Large intestine (tissue), 3 donors: ENCODE measurements around the gene SH3RF1. TPM values are rescaled to one million over a fixed set of nuclear protein-coding genes. Genes with fewer than 3 reads are reported as not detected.
"Not testable (repeated sequence)": the region's sequence is repeated elsewhere in the genome, so short reads cannot be mapped to it uniquely, and the experiment has no call there.

Experiments used
- DNase-seq, 2 donors: peaks; one replicate each; pipeline versions ENCODE4 v3.0.0 to v3.0.0-alpha.2; 2013
- H3K27ac ChIP-seq: one replicate; pipeline ENCODE4 v1.5.1; 2013; ENCODE audit warnings: low read length
- H3K27me3 ChIP-seq: 2 replicates; pipeline ENCODE4 v1.6.1; 2013; ENCODE audit warnings: low read length; ENCODE audit not compliant: control insufficient read depth, insufficient read depth
- H3K36me3 ChIP-seq: 2 replicates; pipeline ENCODE4 v1.6.1; 2013; ENCODE audit warnings: low read length; ENCODE audit not compliant: control insufficient read depth, insufficient read depth
- H3K4me1 ChIP-seq: one replicate; pipeline ENCODE4 v1.6.1; 2013; ENCODE audit warnings: low read length; ENCODE audit not compliant: control insufficient read depth, insufficient read depth
- H3K4me3 ChIP-seq: one replicate; pipeline ENCODE4 v1.5.1; 2013; ENCODE audit warnings: low read length
- H3K9me3 ChIP-seq: one replicate; pipeline ENCODE4 v1.6.1; 2013; ENCODE audit warnings: mild to moderate bottlenecking, low read depth, low read length, moderate library complexity; ENCODE audit not compliant: control insufficient read depth
- WGBS: methylation state at CpG from one replicate; pipeline ENCODE4 v1.1.5; 2013; ENCODE audit warnings: low lambda C conversion rate; ENCODE audit not compliant: insufficient coverage; 5-methylcytosine and 5-hydroxymethylcytosine counted together
- polyA plus RNA-seq: library from polyadenylated mRNA; unstranded; fragments of 120-200 nt; gene quantifications from one replicate; pipeline ENCODE4 v1.2.1, GENCODE V29; 2013

The SH3RF1 gene
- polyA plus RNA-seq, 1 donor = 30.1 TPM

DNA sequence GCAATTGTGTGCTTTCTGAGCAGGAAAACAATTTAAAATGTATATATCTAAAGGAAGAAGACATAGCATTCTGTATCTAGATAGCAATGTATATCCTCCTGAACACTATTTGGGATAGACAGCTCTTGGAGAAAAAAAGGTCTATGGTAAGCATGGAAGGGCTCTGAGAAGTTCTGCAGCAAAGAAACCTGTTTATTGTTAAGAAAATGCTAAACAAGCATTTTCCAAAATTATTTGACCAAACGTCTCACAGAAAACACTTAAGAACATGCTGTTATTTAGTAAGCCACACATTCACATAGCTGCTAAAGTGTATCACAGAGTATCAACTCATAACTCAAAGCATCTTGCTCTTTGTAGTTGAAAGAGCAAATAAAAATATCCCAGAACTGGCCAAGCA lies 67.9 kb downstream of the SH3RF1 start:
- Histone ChIP-seq H3K4me1 (peaks cover 3% of the 10 kb centered on the region), H3K4me3 (no peak overlapping the region), H3K36me3 (peaks cover 2% of the 10 kb centered on the region), H3K27me3 (no peaks in the 10 kb centered on the region), H3K27ac (no peak overlapping the region), H3K9me3 (no peaks in the 10 kb centered on the region)
- no peak for DNase-seq
- no CpG with 5 or more reads among the region's 1 CpG for WGBS

DNA sequence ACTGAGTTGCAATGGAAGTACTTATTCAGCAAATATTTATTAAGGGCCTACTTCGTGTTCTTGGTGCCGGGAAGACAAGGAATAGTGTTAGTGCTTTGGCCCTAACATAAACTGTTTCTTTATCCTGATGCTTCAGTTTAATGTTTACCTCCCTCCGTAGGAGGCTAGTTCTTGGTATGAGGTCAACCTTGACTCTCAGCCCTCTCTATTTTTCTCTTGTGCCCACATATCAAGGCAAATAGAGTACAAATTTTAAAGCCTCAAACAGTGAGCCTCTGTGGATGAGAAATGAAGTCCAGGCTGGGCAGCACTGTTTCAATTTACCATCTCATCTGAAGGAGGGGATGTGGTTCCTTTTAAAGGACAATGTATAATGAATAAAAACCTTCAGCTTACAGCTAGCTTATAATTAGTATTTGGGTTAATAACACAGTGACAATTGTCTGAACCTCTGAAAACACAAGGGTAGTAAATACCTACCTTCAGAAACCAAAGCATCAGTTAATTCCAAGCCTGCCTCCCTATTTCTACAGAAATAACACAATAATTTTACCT lies 68.5 kb downstream of the SH3RF1 start:
- Histone ChIP-seq H3K27ac (no peak overlapping the region), H3K9me3 (no peaks in the 10 kb centered on the region), H3K36me3 (no peaks in the 10 kb centered on the region), H3K4me1 (no peaks in the 10 kb centered on the region), H3K27me3 (no peaks in the 10 kb centered on the region), H3K4me3 (no peak overlapping the region)
- no peak for DNase-seq
- 57% methylated on average over 1 of the region's 3 CpGs for WGBS

GRCh38 chr4:169201222-169202144 lies 69.3 kb downstream of the SH3RF1 start:
- Histone ChIP-seq H3K4me3 (no peak overlapping the region), H3K4me1 (no peaks in the 10 kb centered on the region), H3K27ac (no peak overlapping the region), H3K27me3 (no peaks in the 10 kb centered on the region), H3K36me3 (no peaks in the 10 kb centered on the region), H3K9me3 (no peaks in the 10 kb centered on the region)
- WGBS = 58% methylated on average over 3 of the region's 5 CpGs
- DNase-seq = peak in 1 of 2 donors; percentile 33

DNA sequence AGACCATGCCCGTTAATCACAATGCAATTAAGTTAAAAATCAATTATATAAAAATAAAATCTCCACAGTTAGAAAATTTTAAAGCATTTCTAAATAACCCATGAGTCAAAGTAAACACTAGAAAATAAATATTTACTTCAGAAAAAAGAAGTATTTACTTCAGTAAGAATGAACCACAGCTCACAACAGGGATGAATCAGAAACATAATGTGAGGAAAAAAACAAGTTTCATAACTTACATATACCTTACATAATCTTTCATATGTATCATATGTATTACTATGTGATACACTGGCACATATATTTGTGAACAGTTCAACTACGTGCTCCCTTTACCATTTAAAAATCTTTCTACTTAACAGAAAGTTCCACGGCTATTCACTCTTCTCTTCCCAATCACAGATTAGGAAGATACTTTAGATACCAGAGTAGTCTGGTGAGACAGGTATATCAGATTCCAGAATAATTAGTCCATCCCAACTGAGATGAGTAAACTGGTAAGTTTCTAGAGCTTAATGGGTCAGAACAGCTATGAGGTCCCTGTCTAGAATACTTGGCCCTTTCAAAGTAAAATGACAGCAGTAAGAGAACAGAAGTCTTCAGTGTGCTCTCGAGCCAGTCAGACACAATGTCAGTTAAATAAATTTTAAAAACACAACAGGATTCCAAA lies 70.3 kb downstream of the SH3RF1 start:
- DNase-seq = no peak
- Histone ChIP-seq H3K27ac (no peak overlapping the region), H3K9me3 (peaks cover 2% of the 10 kb centered on the region), H3K4me1 (no peaks in the 10 kb centered on the region), H3K36me3 (no peaks in the 10 kb centered on the region), H3K4me3 (no peak overlapping the region), H3K27me3 (no peaks in the 10 kb centered on the region)
- 86% methylated on average over 2 of the region's 4 CpGs for WGBS

- Histone ChIP-seq H3K9me3 (peaks cover 12% of the 10 kb centered on the region), H3K27ac (no peak overlapping the region), H3K4me1 (no peaks in the 10 kb centered on the region), H3K27me3 (no peaks in the 10 kb centered on the region), H3K36me3 (no peaks in the 10 kb centered on the region), H3K4me3 (no peak overlapping the region)
- no peak for DNase-seq
- WGBS = no CpG with 5 or more reads among the region's 3 CpGs
Observed at GRCh38 chr4:169199184-169199583, 71.6 kb downstream of the SH3RF1 start.

- Histone ChIP-seq H3K27me3 (no peaks in the 10 kb centered on the region), H3K4me1 (no peaks in the 10 kb centered on the region), H3K36me3 (no peaks in the 10 kb centered on the region), H3K9me3 (peaks cover 12% of the 10 kb centered on the region), H3K27ac (no peak overlapping the region), H3K4me3 (no peak overlapping the region)
- no peak for DNase-seq
Observed at GRCh38 chr4:169198167-169198566, 72.6 kb downstream of the SH3RF1 start.

DNA sequence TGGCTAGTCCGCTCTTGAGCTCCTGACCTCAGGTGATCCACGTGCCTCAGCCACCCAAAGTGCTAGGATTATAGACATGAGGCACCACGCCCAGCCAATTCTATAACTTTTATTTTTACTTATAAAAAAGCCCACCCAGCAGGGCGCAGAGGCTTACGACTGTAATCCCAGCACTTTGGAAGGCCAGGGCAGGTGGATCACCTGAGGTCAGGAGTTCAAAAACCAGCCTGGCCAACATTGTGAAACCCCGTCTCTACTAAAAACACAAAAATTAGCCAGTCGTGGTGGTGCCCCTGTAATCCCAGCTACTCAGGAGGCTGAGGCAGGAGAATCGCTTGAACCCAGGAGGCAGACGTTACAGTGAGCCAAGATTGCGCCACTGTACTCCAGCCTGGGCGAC lies 73.5 kb downstream of the SH3RF1 start:
- peaks cover 12% of the 10 kb centered on the region for H3K9me3 ChIP-seq
- not testable (repeated sequence) for DNase-seq, H3K27me3 ChIP-seq, H3K36me3 ChIP-seq, H3K4me1 ChIP-seq, H3K4me3 ChIP-seq, H3K27ac ChIP-seq
- no CpG with 5 or more reads among the region's 11 CpGs for WGBS

- DNase-seq = no peak
- no peaks in the 10 kb centered on the region for H3K27me3 ChIP-seq
- H3K36me3 ChIP-seq = no peaks in the 10 kb centered on the region
- no peak overlapping the region for H3K27ac ChIP-seq
- no peaks in the 10 kb centered on the region for H3K4me1 ChIP-seq
- no peak overlapping the region for H3K4me3 ChIP-seq
- peaks cover 12% of the 10 kb centered on the region for H3K9me3 ChIP-seq
Observed at GRCh38 chr4:169195032-169195431, 75.7 kb downstream of the SH3RF1 start.

DNA sequence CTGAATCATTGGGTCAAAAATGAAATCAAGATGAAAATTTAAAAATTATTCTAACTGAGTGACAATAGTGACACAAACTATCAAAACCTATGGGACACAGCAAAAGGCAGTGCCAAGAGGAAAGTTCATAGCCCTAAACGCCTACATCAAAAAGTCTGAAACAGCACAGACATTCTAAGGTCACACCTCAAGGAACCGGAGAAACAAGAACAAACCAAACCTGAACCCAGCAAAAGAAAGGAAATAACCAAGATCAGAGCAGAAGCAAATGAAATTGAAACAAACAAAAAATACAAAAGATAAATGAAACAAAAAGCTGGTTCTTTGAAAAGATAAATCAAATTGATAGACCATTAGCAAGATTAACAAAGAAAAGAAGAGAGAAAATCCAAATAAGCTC lies 80.8 kb downstream of the SH3RF1 start:
- 60% methylated on average over 1 of the region's 2 CpGs for WGBS
- H3K4me1 ChIP-seq = peaks cover 21% of the 10 kb centered on the region

DNA sequence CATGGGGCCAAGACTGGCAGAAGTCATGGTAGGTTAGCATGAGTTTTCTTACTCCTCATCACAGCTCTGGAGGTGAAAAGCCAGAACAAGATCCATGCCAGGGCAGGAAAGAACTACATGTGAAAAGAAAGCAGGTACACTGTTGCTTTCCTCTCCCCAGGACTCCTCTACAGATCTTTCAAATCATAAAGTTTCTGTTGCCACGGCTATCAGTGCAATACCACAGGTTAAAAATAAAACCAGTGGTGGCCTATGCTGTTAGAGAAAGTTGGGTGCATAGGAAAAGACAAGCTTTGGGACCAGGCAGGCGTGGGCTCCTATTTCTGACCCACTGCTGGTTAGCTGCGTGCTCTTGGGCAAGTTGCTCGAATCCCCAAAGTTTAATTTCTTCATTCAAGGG lies 81.4 kb downstream of the SH3RF1 start:
- Histone ChIP-seq H3K4me3 (no peak overlapping the region), H3K4me1 (peaks cover 26% of the 10 kb centered on the region), H3K9me3 (no peaks in the 10 kb centered on the region), H3K27me3 (no peaks in the 10 kb centered on the region), H3K36me3 (no peaks in the 10 kb centered on the region), H3K27ac (no peak overlapping the region)
- no CpG with 5 or more reads among the region's 4 CpGs for WGBS
- peak in 1 of 2 donors; percentile 28 for DNase-seq

More for the DNA sequence above, 80.8 kb downstream of the SH3RF1 start:
- not testable (repeated sequence) for H3K4me3 ChIP-seq, H3K27me3 ChIP-seq, H3K9me3 ChIP-seq, H3K36me3 ChIP-seq, H3K27ac ChIP-seq, DNase-seq
